SU-DHL-6 (cell line): ENCODE results near the gene AHI1.
A peak's percentile ranks its signal among the peaks of the same experiment; 100 is the strongest.

ENCODE experiments used
- CTCF ChIP-seq: fragments of 200-600 bp; sonication (generic); IDR thresholded peaks from one replicate; pipeline ENCODE4 v1.5.1; 2017; ENCODE audit warnings: antibody characterized with exemption, mild to moderate bottlenecking, low read length, moderate library complexity; ENCODE audit not compliant: insufficient read depth, poor library complexity, severe bottlenecking
- EZH2phosphoT487 ChIP-seq: fragments of 200-600 bp; sonication (generic), shearing (Covaris generic); conservative IDR thresholded peaks from 2 replicates; pipeline ENCODE4 v1.6.1; 2018; ENCODE audit warnings: mild to moderate bottlenecking, antibody characterized with exemption, low read length, moderate library complexity, mixed read lengths

- TF ChIP-seq CTCF (peak; percentile 41), EZH2phosphoT487 (no peak)
Measured at GRCh38 chr6:135506270-135506997, 8.9 kb upstream of the AHI1 start.
